Spinal cord (tissue), 10 donors: ENCODE measurements around the gene TOX3. TPM values are rescaled to one million over a fixed set of nuclear protein-coding genes. Genes with fewer than 3 reads are reported as not detected.

Experiments used
- DNase-seq, 6 donors: peaks; one replicate each; pipeline versions ENCODE4 v3.0.0 to v3.0.0-alpha.2; 2013 to 2015; ENCODE audit warnings: low spot score in 6 of 6, low read depth in 4 of 6
- H3K27ac ChIP-seq: one replicate; pipeline ENCODE4 v1.5.1; 2013; ENCODE audit warnings: low read depth, low read length, control low read depth
- H3K27me3 ChIP-seq: one replicate; pipeline ENCODE4 v1.6.1; 2013; ENCODE audit warnings: low read length; ENCODE audit not compliant: control insufficient read depth, insufficient read depth
- H3K36me3 ChIP-seq: one replicate; pipeline ENCODE4 v1.6.1; 2013; ENCODE audit warnings: low read length; ENCODE audit not compliant: control insufficient read depth, insufficient read depth
- H3K4me1 ChIP-seq: one replicate; pipeline ENCODE4 v1.6.1; 2013; ENCODE audit warnings: low read length; ENCODE audit not compliant: control insufficient read depth, insufficient read depth
- H3K4me3 ChIP-seq: one replicate; pipeline ENCODE4 v1.5.1; 2013; ENCODE audit warnings: low read depth, low read length, control low read depth
- H3K9me3 ChIP-seq: one replicate; pipeline ENCODE4 v1.6.1; 2013; ENCODE audit warnings: low read length; ENCODE audit not compliant: control insufficient read depth, insufficient read depth
- WGBS: methylation state at CpG from one replicate; pipeline ENCODE4 v1.1.5; 2013; ENCODE audit warnings: missing lambda C conversion rate; ENCODE audit not compliant: insufficient coverage; 5-methylcytosine and 5-hydroxymethylcytosine counted together
- long read RNA-seq, 4 donors: transcript quantifications; one replicate each; lab custom pipeline, GENCODE V29; 2026
- polyA plus RNA-seq, 2 donors: library from polyadenylated mRNA; unstranded; fragments of 120-200 nt; gene quantifications; one replicate each; pipeline ENCODE4 v1.2.1, GENCODE V29; 2013; ENCODE audit not compliant: insufficient read length in 2 of 2
- total RNA-seq, 2 donors: library from RNA; depleted of rRNA in 1 of 2; stranded (reverse); fragments of 120-200 nt in 1 of 2; fragments of >200 nt in 1 of 2; gene quantifications; one replicate each; pipeline versions ENCODE4 v1.2.3 to v1.2.4, GENCODE V29; 2013 to 2014
- donor health status: healthy.

The TOX3 gene
- 1 to 10 TPM; 4.8 to 6.3 TPM for total RNA-seq
- polyA plus RNA-seq: 10 to 100 TPM; 21.4 to 27.9 TPM
- long read RNA-seq, donor 1, transcript TOX3-201 (7 exons, 3,233 nt): major isoform, 5 of 7 reads
- long read RNA-seq, donor 1, partial matches to known transcripts: 0 of 7 reads
- long read RNA-seq, donor 1, other reads (novel, unspliced or antisense): 0 of 7 reads
- long read RNA-seq, donor 2, partial matches to known transcripts: 7 of 9 reads
- long read RNA-seq, donor 2, other reads (novel, unspliced or antisense): 0 of 9 reads
- long read RNA-seq, donor 3, partial matches to known transcripts: 6 of 6 reads
- long read RNA-seq, donor 3, other reads (novel, unspliced or antisense): 0 of 6 reads
- long read RNA-seq, donor 4: 0 reads

DNA sequence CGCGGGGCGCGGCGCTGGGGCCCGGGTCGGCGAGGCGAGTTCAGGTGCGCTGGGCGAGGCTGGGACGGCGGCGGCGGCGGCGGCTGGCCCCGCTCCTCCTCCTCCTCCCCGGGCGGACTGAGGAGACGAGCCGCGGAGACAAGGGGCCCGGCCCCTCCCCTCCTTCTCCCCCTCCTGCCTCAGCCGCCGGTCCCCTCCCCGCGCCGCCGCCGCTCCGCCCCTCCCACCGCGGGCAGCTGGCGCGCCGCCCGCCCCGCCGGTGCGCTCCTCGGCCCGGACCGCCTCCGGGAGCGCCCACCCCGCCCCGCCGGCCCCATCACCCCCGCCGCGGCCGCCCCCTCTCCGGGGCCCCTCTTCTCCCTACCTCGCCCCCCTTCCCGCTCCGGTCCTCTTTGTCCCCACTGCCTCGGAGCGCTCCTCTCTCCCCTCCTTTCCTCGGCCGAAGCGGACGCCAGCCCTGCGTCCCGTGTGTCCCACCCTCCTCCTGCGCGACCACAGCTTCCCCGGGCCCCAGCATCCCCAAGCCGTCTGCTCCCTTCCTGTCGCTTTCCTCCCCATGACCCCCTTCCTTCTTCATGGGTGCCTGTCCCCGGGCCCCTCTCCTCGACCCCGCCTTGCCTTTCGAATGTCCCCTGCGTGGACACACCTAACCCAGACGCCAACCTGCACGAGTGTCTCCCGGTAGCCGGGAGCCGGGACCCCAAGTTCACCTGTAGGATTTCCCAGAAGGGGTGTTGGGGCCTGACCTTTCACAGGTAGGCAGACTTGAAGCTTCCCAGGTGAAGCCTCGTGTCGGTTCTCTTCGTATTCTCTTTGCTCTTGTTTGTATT is at the start of gene TOX3:
TOX3 (minus strand) TSS at position 140 of the 830 bp plus-strand sequence. CDS start 420 bp downstream, outside the sequence.
- peak within 1 kb of the TSS; percentile 50 for H3K27ac ChIP-seq
- H3K4me3 ChIP-seq: peak within 1 kb of the TSS; percentile 58
- no peaks in the 10 kb centered on the region for H3K36me3 ChIP-seq
- H3K27me3 ChIP-seq: peaks cover 14% of the 10 kb centered on the region
- peaks cover 16% of the 10 kb centered on the region for H3K4me1 ChIP-seq
- DNase-seq: peak in 2 of 6 donors; percentile 75 to 81
- H3K9me3 ChIP-seq: no peaks in the 10 kb centered on the region
- 3% methylated on average over 49 of the region's 83 CpGs for WGBS

DNA sequence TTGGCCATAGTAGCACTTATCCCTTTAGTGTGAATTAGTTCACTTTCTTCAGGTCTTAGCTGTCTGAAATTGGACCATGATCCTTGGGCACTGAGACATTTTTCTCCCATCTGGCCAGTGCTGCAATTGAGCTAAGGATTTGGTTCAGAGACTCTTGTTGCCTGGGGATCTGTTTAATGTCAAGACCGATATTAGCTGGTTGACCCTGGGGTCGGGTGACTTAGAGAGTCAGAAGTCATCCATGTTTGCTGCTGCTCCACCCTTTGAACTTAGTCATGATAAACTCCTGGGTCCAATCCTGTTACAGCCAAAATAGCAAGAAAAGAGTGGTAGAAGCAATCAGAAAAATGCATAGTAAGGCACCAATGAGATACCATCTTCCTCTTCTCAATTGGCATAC is 45.8 kb upstream of the TOX3 start:
- H3K9me3 ChIP-seq: peaks cover 2% of the 10 kb centered on the region
- H3K27me3 ChIP-seq: no peaks in the 10 kb centered on the region
- H3K4me1 ChIP-seq: no peaks in the 10 kb centered on the region
- 92% methylated on average over 2 of the region's 2 CpGs for WGBS
- H3K4me3 ChIP-seq: no peak overlapping the region
- no peak for DNase-seq
- no peak overlapping the region for H3K27ac ChIP-seq
- no peaks in the 10 kb centered on the region for H3K36me3 ChIP-seq

GRCh38 chr16:52591934-52592592 is 45.1 kb upstream of the TOX3 start:
- no peaks in the 10 kb centered on the region for H3K36me3 ChIP-seq
- H3K9me3 ChIP-seq: peaks cover 2% of the 10 kb centered on the region
- no peaks in the 10 kb centered on the region for H3K4me1 ChIP-seq
- H3K27me3 ChIP-seq: no peaks in the 10 kb centered on the region
- H3K27ac ChIP-seq: no peak overlapping the region
- peak in 2 of 6 donors; percentile 25 to 26 for DNase-seq
- WGBS: 75% methylated on average over 2 of the region's 5 CpGs
- H3K4me3 ChIP-seq: no peak overlapping the region

- Histone ChIP-seq H3K4me1 (no peaks in the 10 kb centered on the region), H3K36me3 (no peaks in the 10 kb centered on the region), H3K27ac (no peak overlapping the region), H3K9me3 (peaks cover 2% of the 10 kb centered on the region), H3K4me3 (no peak overlapping the region), H3K27me3 (no peaks in the 10 kb centered on the region)
- DNase-seq: no peak
- 82% methylated on average over 3 of the region's 5 CpGs for WGBS
Observed at GRCh38 chr16:52591471-52591870, 44.5 kb upstream of the TOX3 start.

- no peaks in the 10 kb centered on the region for H3K27me3 ChIP-seq
- no peaks in the 10 kb centered on the region for H3K4me1 ChIP-seq
- H3K36me3 ChIP-seq: no peaks in the 10 kb centered on the region
- H3K27ac ChIP-seq: no peak overlapping the region
- WGBS: no CpG with 5 or more reads among the region's 2 CpGs
- DNase-seq: no peak
- H3K4me3 ChIP-seq: no peak overlapping the region
- H3K9me3 ChIP-seq: no peaks in the 10 kb centered on the region
Observed at GRCh38 chr16:52586159-52586558, 39.2 kb upstream of the TOX3 start.

GRCh38 chr16:52584354-52585320 is 37.7 kb upstream of the TOX3 start:
- no peaks in the 10 kb centered on the region for H3K36me3 ChIP-seq
- H3K9me3 ChIP-seq: no peaks in the 10 kb centered on the region
- H3K4me1 ChIP-seq: no peaks in the 10 kb centered on the region
- no peak overlapping the region for H3K27ac ChIP-seq
- DNase-seq: peak in 2 of 6 donors; percentile 47 to 54
- 62% methylated on average over 1 of the region's 5 CpGs for WGBS
- H3K4me3 ChIP-seq: no peak overlapping the region
- no peaks in the 10 kb centered on the region for H3K27me3 ChIP-seq

DNA sequence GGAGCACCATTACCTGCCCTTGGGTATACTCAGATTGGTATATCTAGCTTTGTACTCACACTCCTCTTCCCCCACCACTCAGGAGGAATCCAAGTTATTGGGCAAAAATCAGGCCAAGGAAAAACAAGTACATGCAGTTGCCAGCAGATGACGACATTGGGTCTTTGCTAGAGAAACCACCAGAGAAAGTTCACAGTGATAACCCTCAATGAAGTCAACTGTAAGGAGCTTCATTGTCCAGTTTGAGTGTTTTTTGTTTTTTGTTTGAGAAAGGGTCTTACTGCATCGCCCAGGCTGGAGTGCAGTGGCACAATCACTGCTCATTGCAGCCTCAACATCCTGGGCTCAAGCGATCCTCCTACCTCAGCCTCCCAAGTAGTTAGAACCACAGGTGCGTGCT is 34.6 kb upstream of the TOX3 start:
- Histone ChIP-seq H3K27ac (no peak overlapping the region), H3K4me3 (no peak overlapping the region), H3K27me3 (no peaks in the 10 kb centered on the region), H3K36me3 (no peaks in the 10 kb centered on the region), H3K4me1 (no peaks in the 10 kb centered on the region), H3K9me3 (no peaks in the 10 kb centered on the region)
- DNase-seq: no peak
- 90% methylated on average over 2 of the region's 4 CpGs for WGBS

GRCh38 chr16:52580488-52580887 is 33.5 kb upstream of the TOX3 start:
- no peaks in the 10 kb centered on the region for H3K9me3 ChIP-seq
- no peaks in the 10 kb centered on the region for H3K36me3 ChIP-seq
- H3K4me3 ChIP-seq: no peak overlapping the region
- no CpG with 5 or more reads among the region's 3 CpGs for WGBS
- H3K4me1 ChIP-seq: no peaks in the 10 kb centered on the region
- no peaks in the 10 kb centered on the region for H3K27me3 ChIP-seq
- DNase-seq: no peak
- no peak overlapping the region for H3K27ac ChIP-seq
